Suppressor macrophage treated with lipopolysaccharide for 1 hour (primary cell): ENCODE results near the gene LRRC2.
"Not testable (repeated sequence)": the region's sequence is repeated elsewhere in the genome, so short reads cannot be mapped to it uniquely, and the experiment has no call there.

Experiments used
- DNase-seq, 3 donors: peaks; one replicate each; pipeline ENCODE4 v3.0.0-alpha.2; 2020 to 2022

LRRC2 gene

GRCh38 chr3:46522201-46522600 is 43.9 kb downstream of the LRRC2 start:
- not testable (repeated sequence) for DNase-seq

GRCh38 chr3:46521096-46521495 is 45.0 kb downstream of the LRRC2 start:
- DNase-seq: no peak

GRCh38 chr3:46520531-46520930 is 45.6 kb downstream of the LRRC2 start:
- no peak for DNase-seq

- DNase-seq: no peak
Measured at GRCh38 chr3:46519952-46520351, 46.1 kb downstream of the LRRC2 start.

- no peak for DNase-seq
Measured at GRCh38 chr3:46517784-46518181, 48.3 kb downstream of the LRRC2 start.

- peak; percentile 9 to 55 (median 42) for DNase-seq
Measured at GRCh38 chr3:46517016-46517783, 48.9 kb downstream of the LRRC2 start.

GRCh38 chr3:46516521-46516920 is 49.6 kb downstream of the LRRC2 start:
- DNase-seq: no peak

- no peak for DNase-seq
Measured at GRCh38 chr3:46512191-46512749, 53.8 kb downstream of the LRRC2 start.

GRCh38 chr3:46509661-46510187 is 56.4 kb downstream of the LRRC2 start:
- DNase-seq: no peak

- no peak for DNase-seq
Measured at GRCh38 chr3:46508850-46509591, 57.1 kb downstream of the LRRC2 start.

GRCh38 chr3:46506526-46506925 is 59.6 kb downstream of the LRRC2 start:
- no peak for DNase-seq

GRCh38 chr3:46505953-46506352 is 60.1 kb downstream of the LRRC2 start:
- DNase-seq: no peak

- DNase-seq: peak; percentile 49 to 66 (median 54)
Measured at GRCh38 chr3:46504789-46505188, 61.3 kb downstream of the LRRC2 start.

GRCh38 chr3:46503200-46503874 is 62.8 kb downstream of the LRRC2 start:
- no peak for DNase-seq

- DNase-seq: no peak
Measured at GRCh38 chr3:46501702-46502101, 64.4 kb downstream of the LRRC2 start.

GRCh38 chr3:46500656-46501635 is 65.2 kb downstream of the LRRC2 start:
- peak; percentile 17 to 54 (median 50) for DNase-seq

- no peak for DNase-seq
Measured at GRCh38 chr3:46498916-46499519, 67.1 kb downstream of the LRRC2 start.

GRCh38 chr3:46497556-46498265 is 68.4 kb downstream of the LRRC2 start, which contains the start of gene RTP3:
RTP3 (plus strand) TSS chr3:46497976; CDS start chr3:46498063, 87 bp downstream.
- DNase-seq: no peak

GRCh38 chr3:46496746-46497555 is 69.2 kb downstream of the LRRC2 start:
- DNase-seq: peak in 2 of 3 donors; percentile 52 to 53
